ENCODE measurements around the gene PHLDA2. TPM values are rescaled to one million over a fixed set of nuclear protein-coding genes. Genes with fewer than 3 reads are reported as not detected.
A peak's percentile ranks its signal among the peaks of the same experiment; 100 is the strongest.

PHLDA2 gene
- total RNA-seq, 2 experiments from 2014 or later: 3.6 to 3.7 TPM

GRCh38 chr11:2929531-2929949 lies 320 bp upstream of the PHLDA2 start:
- H3K9me3 Mint-ChIP-seq: peaks cover 2% of the 10 kb centered on the region
- DNase-seq (peak; percentile 69), ATAC-seq (peak; percentile 21)
- H3K4me3 Mint-ChIP-seq: peak overlapping the region; percentile 75
- ChIA-PET CTCF (interaction anchor here (0.7 to 2.6 kb wide), 24 partner anchors 9 to 398 kb away, joined by 3 to 23 read pairs (median 6); partner anchors contain the start of gene CDKN1C), POLR2A (interaction anchor here (1.0 to 4.5 kb wide), 6 partner anchors 12 to 85 kb away, joined by 3 to 39 read pairs (median 3); no protein-coding TSS in a partner anchor)
- intact Hi-C loops (cut with micrococcal nuclease): no loop called here
- H3K27me3 Mint-ChIP-seq: peaks cover 25% of the 10 kb centered on the region
- H3K27ac Mint-ChIP-seq: peak overlapping the region; percentile 79
- H3K36me3 Mint-ChIP-seq (ENCODE audit: low read depth): no peaks in the 10 kb centered on the region
- H3K4me1 Mint-ChIP-seq (ENCODE audit: low read depth): peaks cover 25% of the 10 kb centered on the region
- no peak for TF ChIP-seq CTCF (IDR thresholded peaks at IDR 0.05)

- Mint-ChIP-seq H3K4me1 (ENCODE audit: low read depth) (peaks cover 19% of the 10 kb centered on the region), H3K27me3 (peaks cover 25% of the 10 kb centered on the region), H3K4me3 (peak overlapping the region; percentile 61), H3K36me3 (ENCODE audit: low read depth) (no peaks in the 10 kb centered on the region), H3K9me3 (peaks cover 2% of the 10 kb centered on the region), H3K27ac (peak overlapping the region; percentile 25)
- ATAC-seq (no peak), DNase-seq (no peak)
- ChIA-PET POLR2A (interaction anchor here (0.7 to 4.5 kb wide), 6 partner anchors 13 to 206 kb away, joined by 3 to 39 read pairs (median 4); a partner anchor contains a TSS), CTCF (interaction anchor here (1.0 kb wide), 1 partner anchor 30 kb away, joined by 3 read pairs; no protein-coding TSS in a partner anchor)
- no peak for TF ChIP-seq CTCF (IDR thresholded peaks at IDR 0.05)
- intact Hi-C loops (cut with micrococcal nuclease): no loop called here
Observed at GRCh38 chr11:2927851-2928604, 1.2 kb downstream of the PHLDA2 start.

GRCh38 chr11:2927121-2927800 lies 2.0 kb downstream of the PHLDA2 start:
- ATAC-seq (no peak), DNase-seq (no peak)
- no peak overlapping the region for H3K27ac Mint-ChIP-seq
- intact Hi-C loops (cut with micrococcal nuclease): no loop called here
- H3K36me3 Mint-ChIP-seq (ENCODE audit: low read depth): no peaks in the 10 kb centered on the region
- CTCF ChIA-PET: interaction anchor here (1.0 to 1.5 kb wide), 3 partner anchors 31 to 394 kb away, joined by 3 read pairs; no protein-coding TSS in a partner anchor
- peak overlapping the region; percentile 61 for H3K4me3 Mint-ChIP-seq
- TF ChIP-seq CTCF (IDR thresholded peaks at IDR 0.05): no peak
- H3K27me3 Mint-ChIP-seq: peaks cover 25% of the 10 kb centered on the region
- peaks cover 2% of the 10 kb centered on the region for H3K9me3 Mint-ChIP-seq
- H3K4me1 Mint-ChIP-seq (ENCODE audit: low read depth): peaks cover 17% of the 10 kb centered on the region
- POLR2A ChIA-PET: interaction anchor here (1.1 to 4.5 kb wide), 4 partner anchors 12 to 24 kb away, joined by 3 to 39 read pairs (median 3); no protein-coding TSS in a partner anchor

- DNase-seq (no peak), ATAC-seq (no peak)
- Mint-ChIP-seq H3K4me1 (ENCODE audit: low read depth) (peaks cover 17% of the 10 kb centered on the region), H3K27me3 (peaks cover 25% of the 10 kb centered on the region), H3K36me3 (ENCODE audit: low read depth) (no peaks in the 10 kb centered on the region), H3K4me3 (no peak overlapping the region), H3K9me3 (peaks cover 2% of the 10 kb centered on the region), H3K27ac (no peak overlapping the region)
- TF ChIP-seq CTCF (IDR thresholded peaks at IDR 0.05): no peak
- ChIA-PET POLR2A (interaction anchor here (1.1 to 4.5 kb wide), 3 partner anchors 12 to 23 kb away, joined by 3 to 39 read pairs (median 3); no protein-coding TSS in a partner anchor), CTCF (interaction anchor here (1.4 to 1.5 kb wide), 2 partner anchors 165 to 394 kb away, joined by 3 read pairs; no protein-coding TSS in a partner anchor)
- intact Hi-C loops (cut with micrococcal nuclease): no loop called here
Observed at GRCh38 chr11:2926611-2927051, 2.6 kb downstream of the PHLDA2 start.
